Thoracic aorta endothelial cell (primary cell): ENCODE measurements around the gene MDH2. TPM values are rescaled to one million over a fixed set of nuclear protein-coding genes. Genes with fewer than 3 reads are reported as not detected.

Experiments used
- small RNA-seq: library from RNA; depleted of rRNA; stranded (forward); fragments of <200 nt; gene quantifications from one replicate; pipeline ENCODE3, GENCODE V24; 2012
- total RNA-seq: library from RNA; depleted of rRNA; stranded (reverse); fragments of >200 nt; gene quantifications from 2 replicates; pipeline ENCODE4 v1.2.3, GENCODE V29; 2012

The MDH2 gene
- 56.2 and 58.4 TPM in 2 replicates for total RNA-seq

GRCh38 chr7:76047811-76048667 lies at the start of gene MDH2, which contains the start of gene STYXL1:
MDH2 (plus strand) TSS chr7:76048106; CDS start chr7:76048161, 55 bp downstream.
STYXL1 (minus strand) TSS chr7:76048000; CDS start chr7:76030523, 17,477 bp downstream.

Small RNAs within 50 kb of the gene (small RNA-seq; reads per million reads assigned to genes)
- 0.28 reads per million for gene RNU6-863P

Other genes with a start within 250 kb of the MDH2 start
- gene CCL24, start 234.3 kb upstream of the MDH2 start, total RNA-seq, result 0.53 TPM in 1 of 2 replicates, not detected in the other
- 13.3 and 19.6 TPM in 2 replicates for gene RHBDD2, start 169.1 kb upstream of the MDH2 start, total RNA-seq
- gene POR, start 133.0 kb upstream of the MDH2 start, total RNA-seq, result 46.3 and 51.8 TPM in 2 replicates
- gene TMEM120A, start 53.5 kb upstream of the MDH2 start, total RNA-seq, result 17.3 and 19.8 TPM in 2 replicates
- 22.7 and 26.7 TPM in 2 replicates for gene STYXL1, start 106 bp upstream of the MDH2 start, total RNA-seq
- gene SRRM3, start 153.8 kb downstream of the MDH2 start, total RNA-seq, result 0.80 and 0.86 TPM in 2 replicates